ENCODE data around the gene TMTC1. TPM values are rescaled to one million over a fixed set of nuclear protein-coding genes. Genes with fewer than 3 reads are reported as not detected.

TMTC1 gene
- polyA plus RNA-seq, 1 of the 3 experiments (the other 2 are of a cell fraction) = 0.13 TPM

GRCh38 chr12:29688914-29689313, 94.8 kb downstream of the TMTC1 start:
- Histone ChIP-seq H3K27ac (ENCODE audit: low read depth in 2 of 2, low read length in 1 of 2) (no peak overlapping the region), H3K36me3 (replicated peaks in 1 of 2; ENCODE audit: control insufficient read depth in 1 of 2, insufficient read depth in 2 of 2, low read length in 1 of 2) (no peaks in the 10 kb centered on the region), H3K9ac (no peak overlapping the region), H3K9me3 (no peaks in the 10 kb centered on the region), H3K79me2 (ENCODE audit: insufficient read depth) (no peaks in the 10 kb centered on the region), H2AFZ (ENCODE audit: low read depth) (no peak overlapping the region), H4K20me1 (ENCODE audit: insufficient read depth) (no peaks in the 10 kb centered on the region), H3K9me2 (no peaks in the 10 kb centered on the region), H3K27me3 (ENCODE audit: insufficient read depth) (no peaks in the 10 kb centered on the region), H3K4me1 (ENCODE audit: control insufficient read depth in 1 of 2, insufficient read depth in 2 of 2, low read depth in 1 of 2, low read length in 1 of 2) (no peaks in the 10 kb centered on the region; a peak in 1 of 4 replicates), H3F3A (replicated peaks; ENCODE audit: insufficient read depth) (no peaks in the 10 kb centered on the region), H3K4me2 (no peak overlapping the region), H3K4me3 (ENCODE audit: low read depth in 2 of 2, low read length in 1 of 2) (no peak overlapping the region)
- POLR2A ChIA-PET = no interaction called here
- 46% methylated on average over 1 of the region's 1 CpG for WGBS (ENCODE audit: low lambda C conversion rate)
- DNase-seq = no peak
- CTCF ChIA-PET = no interaction called here
- TF ChIP-seq RXRA (IDR thresholded peaks at IDR 0.05; ENCODE audit: borderline replicate concordance, low read depth) (no peak), YY1 (IDR thresholded peaks at IDR 0.05; ENCODE audit: low read depth) (no peak), USF2 (IDR thresholded peaks at IDR 0.05; ENCODE audit: borderline replicate concordance, low read depth, low read length) (no peak), CHD2 (IDR thresholded peaks at IDR 0.05; ENCODE audit: low read length, partially characterized antibody) (no peak), GABPA (IDR thresholded peaks at IDR 0.05; ENCODE audit: low read depth) (no peak), RFX5 (IDR thresholded peaks at IDR 0.05; ENCODE audit: low read length) (no peak), TEAD4 (IDR thresholded peaks at IDR 0.05; ENCODE audit: borderline replicate concordance, insufficient read depth) (no peak), SIN3A (IDR thresholded peaks at IDR 0.05; ENCODE audit: borderline replicate concordance, low read depth, low read length) (no peak), MXI1 (IDR thresholded peaks at IDR 0.05; ENCODE audit: low read depth, low read length) (no peak), FOSL2 (IDR thresholded peaks at IDR 0.05; ENCODE audit: borderline replicate concordance, low read depth) (no peak)
- TF ChIP-seq, protein P1, sequence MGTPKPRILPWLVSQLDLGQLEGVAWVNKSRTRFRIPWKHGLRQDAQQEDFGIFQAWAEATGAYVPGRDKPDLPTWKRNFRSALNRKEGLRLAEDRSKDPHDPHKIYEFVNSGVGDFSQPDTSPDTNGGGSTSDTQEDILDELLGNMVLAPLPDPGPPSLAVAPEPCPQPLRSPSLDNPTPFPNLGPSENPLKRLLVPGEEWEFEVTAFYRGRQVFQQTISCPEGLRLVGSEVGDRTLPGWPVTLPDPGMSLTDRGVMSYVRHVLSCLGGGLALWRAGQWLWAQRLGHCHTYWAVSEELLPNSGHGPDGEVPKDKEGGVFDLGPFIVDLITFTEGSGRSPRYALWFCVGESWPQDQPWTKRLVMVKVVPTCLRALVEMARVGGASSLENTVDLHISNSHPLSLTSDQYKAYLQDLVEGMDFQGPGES (IDR thresholded peaks at IDR 0.05; ENCODE audit: low read depth, low read length) = no peak
- TF ChIP-seq, protein P2, sequence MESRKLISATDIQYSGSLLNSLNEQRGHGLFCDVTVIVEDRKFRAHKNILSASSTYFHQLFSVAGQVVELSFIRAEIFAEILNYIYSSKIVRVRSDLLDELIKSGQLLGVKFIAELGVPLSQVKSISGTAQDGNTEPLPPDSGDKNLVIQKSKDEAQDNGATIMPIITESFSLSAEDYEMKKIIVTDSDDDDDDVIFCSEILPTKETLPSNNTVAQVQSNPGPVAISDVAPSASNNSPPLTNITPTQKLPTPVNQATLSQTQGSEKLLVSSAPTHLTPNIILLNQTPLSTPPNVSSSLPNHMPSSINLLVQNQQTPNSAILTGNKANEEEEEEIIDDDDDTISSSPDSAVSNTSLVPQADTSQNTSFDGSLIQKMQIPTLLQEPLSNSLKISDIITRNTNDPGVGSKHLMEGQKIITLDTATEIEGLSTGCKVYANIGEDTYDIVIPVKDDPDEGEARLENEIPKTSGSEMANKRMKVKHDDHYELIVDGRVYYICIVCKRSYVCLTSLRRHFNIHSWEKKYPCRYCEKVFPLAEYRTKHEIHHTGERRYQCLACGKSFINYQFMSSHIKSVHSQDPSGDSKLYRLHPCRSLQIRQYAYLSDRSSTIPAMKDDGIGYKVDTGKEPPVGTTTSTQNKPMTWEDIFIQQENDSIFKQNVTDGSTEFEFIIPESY (IDR thresholded peaks at IDR 0.05; ENCODE audit: borderline replicate concordance, low read depth) = no peak
- TF ChIP-seq, protein P3, sequence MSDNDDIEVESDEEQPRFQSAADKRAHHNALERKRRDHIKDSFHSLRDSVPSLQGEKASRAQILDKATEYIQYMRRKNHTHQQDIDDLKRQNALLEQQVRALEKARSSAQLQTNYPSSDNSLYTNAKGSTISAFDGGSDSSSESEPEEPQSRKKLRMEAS (IDR thresholded peaks at IDR 0.05; ENCODE audit: low read depth) = no peak

DNA sequence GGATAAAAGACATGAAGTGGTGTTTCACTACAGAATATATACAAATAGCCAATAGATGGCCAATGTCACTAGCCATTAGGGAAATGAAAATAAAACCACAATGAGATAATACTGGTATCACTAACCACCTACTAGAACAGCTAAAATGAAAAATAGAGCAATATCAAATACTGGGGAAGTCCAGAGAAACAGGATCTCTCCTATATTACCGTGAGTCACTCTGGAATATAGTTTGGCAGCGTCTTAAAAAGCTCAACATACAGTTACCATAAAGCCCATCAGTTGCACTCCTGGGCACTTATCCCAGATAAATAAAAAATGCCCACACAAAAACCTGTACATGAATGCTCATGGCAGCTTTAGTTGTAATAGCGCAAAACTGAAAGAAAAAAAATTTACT, 101.7 kb downstream of the TMTC1 start:
- Histone ChIP-seq H3K4me3 (ENCODE audit: low read depth in 2 of 2, low read length in 1 of 2) (no peak overlapping the region), H4K20me1 (ENCODE audit: insufficient read depth) (no peaks in the 10 kb centered on the region), H3K79me2 (ENCODE audit: insufficient read depth) (no peaks in the 10 kb centered on the region), H3K4me1 (ENCODE audit: control insufficient read depth in 1 of 2, insufficient read depth in 2 of 2, low read depth in 1 of 2, low read length in 1 of 2) (peaks cover 0 to 3% of the 10 kb centered on the region in 2 experiments; a peak in 2 of 4 replicates), H3K9me3 (no peaks in the 10 kb centered on the region), H3K9ac (no peak overlapping the region), H3K27ac (ENCODE audit: low read depth in 2 of 2, low read length in 1 of 2) (no peak overlapping the region), H3K27me3 (ENCODE audit: insufficient read depth) (no peaks in the 10 kb centered on the region), H3K4me2 (no peak overlapping the region), H2AFZ (ENCODE audit: low read depth) (no peak overlapping the region), H3F3A (replicated peaks; ENCODE audit: insufficient read depth) (no peaks in the 10 kb centered on the region), H3K9me2 (no peaks in the 10 kb centered on the region), H3K36me3 (replicated peaks in 1 of 2; ENCODE audit: control insufficient read depth in 1 of 2, insufficient read depth in 2 of 2, low read length in 1 of 2) (no peaks in the 10 kb centered on the region)
- TF ChIP-seq GABPA (IDR thresholded peaks at IDR 0.05; ENCODE audit: low read depth) = no peak
- TF ChIP-seq EP300 (IDR thresholded peaks at IDR 0.05; ENCODE audit: borderline replicate concordance in 1 of 2, low read depth in 1 of 2, low read length in 1 of 2) = no peak
- TF ChIP-seq, protein P2 (IDR thresholded peaks at IDR 0.05; ENCODE audit: borderline replicate concordance, low read depth) = no peak
- no peak for TF ChIP-seq EZH2phosphoT487 (IDR thresholded peaks at IDR 0.05; ENCODE audit: borderline replicate concordance, low read depth)
- TF ChIP-seq CHD2 (IDR thresholded peaks at IDR 0.05; ENCODE audit: low read length, partially characterized antibody) = no peak
- TF ChIP-seq JUND (IDR thresholded peaks at IDR 0.05) = no peak
- TF ChIP-seq, protein P4, sequence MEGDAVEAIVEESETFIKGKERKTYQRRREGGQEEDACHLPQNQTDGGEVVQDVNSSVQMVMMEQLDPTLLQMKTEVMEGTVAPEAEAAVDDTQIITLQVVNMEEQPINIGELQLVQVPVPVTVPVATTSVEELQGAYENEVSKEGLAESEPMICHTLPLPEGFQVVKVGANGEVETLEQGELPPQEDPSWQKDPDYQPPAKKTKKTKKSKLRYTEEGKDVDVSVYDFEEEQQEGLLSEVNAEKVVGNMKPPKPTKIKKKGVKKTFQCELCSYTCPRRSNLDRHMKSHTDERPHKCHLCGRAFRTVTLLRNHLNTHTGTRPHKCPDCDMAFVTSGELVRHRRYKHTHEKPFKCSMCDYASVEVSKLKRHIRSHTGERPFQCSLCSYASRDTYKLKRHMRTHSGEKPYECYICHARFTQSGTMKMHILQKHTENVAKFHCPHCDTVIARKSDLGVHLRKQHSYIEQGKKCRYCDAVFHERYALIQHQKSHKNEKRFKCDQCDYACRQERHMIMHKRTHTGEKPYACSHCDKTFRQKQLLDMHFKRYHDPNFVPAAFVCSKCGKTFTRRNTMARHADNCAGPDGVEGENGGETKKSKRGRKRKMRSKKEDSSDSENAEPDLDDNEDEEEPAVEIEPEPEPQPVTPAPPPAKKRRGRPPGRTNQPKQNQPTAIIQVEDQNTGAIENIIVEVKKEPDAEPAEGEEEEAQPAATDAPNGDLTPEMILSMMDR (IDR thresholded peaks at IDR 0.05) = no peak
- no peak for TF ChIP-seq RFX5 (IDR thresholded peaks at IDR 0.05; ENCODE audit: low read length)
- POLR2A ChIA-PET = no interaction called here
- CTCF ChIA-PET = interaction anchor here (1.0 to 1.1 kb wide), 3 partner anchors 10 to 18 kb away, joined by 3 read pairs; no protein-coding TSS in a partner anchor
- DNase-seq = no peak
- WGBS (ENCODE audit: low lambda C conversion rate) = 62% methylated on average over 3 of the region's 3 CpGs
